Activated B cell treated with CpG ODN at 0.5 μM for 24 hours (primary cell): ENCODE results near the gene PTTG1IP. TPM values are rescaled to one million over a fixed set of nuclear protein-coding genes. Genes with fewer than 3 reads are reported as not detected.

Experiments used
- ATAC-seq: fragments of 200-7000 bp; cut with Tn5 transposase; one replicate; pipeline ENCODE4 v1.10.0; 2021; ENCODE audit warnings: low read depth, mild to moderate bottlenecking, moderate library complexity
- CTCF ChIA-PET: fragments of 350-600 bp; sonication (Branson Sonifier 250); formaldehyde crosslinking; loops from one replicate; lab custom pipeline; 2021; ENCODE audit warnings: antibody characterized with exemption; lab: Charles Lee
- POLR2A ChIA-PET: fragments of 350-600 bp; sonication (Branson Sonifier 250); formaldehyde crosslinking; loops from one replicate; lab custom pipeline; 2021; ENCODE audit warnings: antibody characterized with exemption; lab: Charles Lee
- DNase-seq: peaks from one replicate; pipeline ENCODE4 v3.0.0; 2022
- H3K27ac Mint-ChIP-seq: one replicate; pipeline ENCODE4 v1.8.0; 2020; ENCODE audit warnings: mixed read lengths
- H3K27me3 Mint-ChIP-seq: one replicate; pipeline ENCODE4 v1.8.0; 2021; ENCODE audit warnings: mixed read lengths
- H3K36me3 Mint-ChIP-seq: one replicate; pipeline ENCODE4 v1.8.0; 2021; ENCODE audit warnings: low read depth, mixed read lengths
- H3K4me1 Mint-ChIP-seq: one replicate; pipeline ENCODE4 v1.8.0; 2021; ENCODE audit warnings: mixed read lengths
- H3K4me3 Mint-ChIP-seq: one replicate; pipeline ENCODE4 v1.8.0; 2020; ENCODE audit warnings: mild to moderate bottlenecking, mixed read lengths
- H3K9me3 Mint-ChIP-seq: one replicate; pipeline ENCODE4 v1.8.0; 2020; ENCODE audit warnings: mixed read lengths
- intact Hi-C: fragments of 100-400 bp; cut with micrococcal nuclease; formaldehyde crosslinking; loops from one replicate; pipeline ENCODE4 v1.15.1; 2024
- total RNA-seq: library from RNA; stranded (reverse); gene quantifications from 2 replicates; pipeline ENCODE4 v1.2.3, GENCODE V29; 2022
- TF ChIP-seq, protein P1 (sequence below): fragments of 200-600 bp; IDR thresholded peaks from one replicate; pipeline ENCODE4 v1.8.0; 2022; ENCODE audit warnings: antibody characterized with exemption, mild to moderate bottlenecking

The PTTG1IP gene
- total RNA-seq, 1 donor from 2014 or later: 36.6 TPM

- intact Hi-C loops: no loop called here
- DNase-seq (no peak), ATAC-seq (no peak)
- POLR2A ChIA-PET: interaction anchor here (0.8 kb wide), 1 partner anchor 10 kb away, joined by 3 read pairs; no protein-coding TSS in a partner anchor
- no peak overlapping the region for H3K27ac Mint-ChIP-seq
- H3K4me3 Mint-ChIP-seq: no peak overlapping the region
- CTCF ChIA-PET: no interaction called here
- H3K36me3 Mint-ChIP-seq: peaks cover 90% of the 10 kb centered on the region
- TF ChIP-seq, protein P1, sequence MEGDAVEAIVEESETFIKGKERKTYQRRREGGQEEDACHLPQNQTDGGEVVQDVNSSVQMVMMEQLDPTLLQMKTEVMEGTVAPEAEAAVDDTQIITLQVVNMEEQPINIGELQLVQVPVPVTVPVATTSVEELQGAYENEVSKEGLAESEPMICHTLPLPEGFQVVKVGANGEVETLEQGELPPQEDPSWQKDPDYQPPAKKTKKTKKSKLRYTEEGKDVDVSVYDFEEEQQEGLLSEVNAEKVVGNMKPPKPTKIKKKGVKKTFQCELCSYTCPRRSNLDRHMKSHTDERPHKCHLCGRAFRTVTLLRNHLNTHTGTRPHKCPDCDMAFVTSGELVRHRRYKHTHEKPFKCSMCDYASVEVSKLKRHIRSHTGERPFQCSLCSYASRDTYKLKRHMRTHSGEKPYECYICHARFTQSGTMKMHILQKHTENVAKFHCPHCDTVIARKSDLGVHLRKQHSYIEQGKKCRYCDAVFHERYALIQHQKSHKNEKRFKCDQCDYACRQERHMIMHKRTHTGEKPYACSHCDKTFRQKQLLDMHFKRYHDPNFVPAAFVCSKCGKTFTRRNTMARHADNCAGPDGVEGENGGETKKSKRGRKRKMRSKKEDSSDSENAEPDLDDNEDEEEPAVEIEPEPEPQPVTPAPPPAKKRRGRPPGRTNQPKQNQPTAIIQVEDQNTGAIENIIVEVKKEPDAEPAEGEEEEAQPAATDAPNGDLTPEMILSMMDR: no peak
- no peaks in the 10 kb centered on the region for H3K27me3 Mint-ChIP-seq
- H3K9me3 Mint-ChIP-seq: no peaks in the 10 kb centered on the region
- peaks cover 6% of the 10 kb centered on the region for H3K4me1 Mint-ChIP-seq
Observed at GRCh38 chr21:44854664-44855446, 18.6 kb downstream of the PTTG1IP start.

DNA sequence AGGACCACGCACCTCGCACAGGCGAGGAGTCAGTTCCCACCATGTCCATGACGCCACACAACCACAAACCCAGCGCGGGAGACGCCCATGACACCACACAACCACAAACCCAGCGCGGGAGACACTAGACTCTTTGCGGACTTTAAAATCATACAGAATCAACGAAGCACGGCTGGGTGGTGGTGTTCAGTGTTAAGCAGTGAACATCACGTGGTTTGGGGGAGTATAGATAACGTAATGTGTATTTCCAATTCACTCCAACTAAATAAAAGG is 19.2 kb downstream of the PTTG1IP start:
- H3K27ac Mint-ChIP-seq: no peak overlapping the region
- H3K9me3 Mint-ChIP-seq: no peaks in the 10 kb centered on the region
- no peaks in the 10 kb centered on the region for H3K27me3 Mint-ChIP-seq
- TF ChIP-seq, protein P1: no peak
- intact Hi-C loops: no loop called here
- ChIA-PET CTCF (no interaction called here), POLR2A (no interaction called here)
- no peak for DNase-seq
- no peak for ATAC-seq
- H3K4me1 Mint-ChIP-seq: peaks cover 6% of the 10 kb centered on the region
- H3K4me3 Mint-ChIP-seq: no peak overlapping the region
- peaks cover 92% of the 10 kb centered on the region for H3K36me3 Mint-ChIP-seq

GRCh38 chr21:44853601-44854390 is 19.7 kb downstream of the PTTG1IP start:
- TF ChIP-seq, protein P1: no peak
- ATAC-seq: no peak
- CTCF ChIA-PET: no interaction called here
- Mint-ChIP-seq H3K36me3 (peaks cover 90% of the 10 kb centered on the region), H3K9me3 (no peaks in the 10 kb centered on the region), H3K27me3 (no peaks in the 10 kb centered on the region), H3K4me1 (peaks cover 6% of the 10 kb centered on the region), H3K27ac (no peak overlapping the region), H3K4me3 (no peak overlapping the region)
- POLR2A ChIA-PET: no interaction called here
- intact Hi-C loops: no loop called here
- no peak for DNase-seq

DNA sequence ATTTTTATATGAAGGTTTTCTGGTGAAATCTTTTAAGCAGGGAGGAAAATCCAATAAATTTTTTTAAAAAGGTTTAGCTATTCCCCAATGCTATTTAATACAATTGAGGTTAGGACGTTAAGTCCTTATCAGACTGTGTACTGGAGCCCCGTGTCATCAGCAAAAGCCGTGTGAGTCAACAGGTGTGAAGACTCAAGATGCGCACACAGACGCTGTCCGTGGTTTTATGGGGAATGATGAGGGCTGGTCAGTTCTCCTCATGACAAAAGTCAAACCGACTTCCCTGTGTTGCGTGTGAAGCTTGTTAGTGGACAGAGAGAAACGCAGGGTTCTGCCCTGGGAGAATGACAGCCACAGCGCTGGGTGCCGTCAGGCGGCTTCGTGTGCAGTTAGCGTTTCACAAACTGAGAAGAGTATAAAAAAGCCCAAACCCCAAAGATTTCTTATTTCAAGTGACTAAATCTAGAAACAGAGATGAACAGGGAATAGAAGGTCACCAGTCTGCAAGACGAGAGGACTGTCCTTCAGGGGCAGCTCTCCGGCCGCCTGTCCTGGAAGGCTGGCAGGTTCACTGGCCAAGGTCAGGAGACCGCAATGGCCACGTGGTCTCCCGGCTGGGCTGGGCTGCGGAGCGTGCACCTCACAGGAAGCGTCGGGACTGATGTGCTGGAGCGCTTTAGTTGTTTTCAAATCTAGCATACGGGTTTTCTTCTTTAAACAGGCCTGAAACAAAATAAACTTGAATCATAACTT is 22.4 kb downstream of the PTTG1IP start:
- Mint-ChIP-seq H3K36me3 (peaks cover 73% of the 10 kb centered on the region), H3K4me1 (peaks cover 16% of the 10 kb centered on the region), H3K27me3 (no peaks in the 10 kb centered on the region), H3K4me3 (no peak overlapping the region), H3K27ac (no peak overlapping the region), H3K9me3 (no peaks in the 10 kb centered on the region)
- ATAC-seq (no peak), DNase-seq (no peak)
- intact Hi-C loops: no loop called here
- ChIA-PET POLR2A (no interaction called here), CTCF (no interaction called here)
- TF ChIP-seq, protein P1: no peak
